Heart left ventricle (tissue), 13 donors: ENCODE measurements around the gene TSPAN12.

Source experiments
- POLR2A ChIP-seq, 2 donors: fragments of 450-650 bp; IDR thresholded peaks; one replicate each; pipeline ENCODE4 v1.6.1; 2017; ENCODE audit warnings: antibody characterized with exemption in 2 of 2, mild to moderate bottlenecking in 2 of 2, moderate library complexity in 2 of 2
- TF ChIP-seq, protein P1 (sequence below), 12 donors: fragments of 200-600 bp; sonication (generic) in 4 of 12; IDR thresholded peaks; one replicate each; pipeline versions ENCODE4 v1.5.0 to v1.8.0; 2018 to 2022; ENCODE audit warnings: antibody characterized with exemption in 12 of 12, mild to moderate bottlenecking in 5 of 12
- donor health status: ischemic (EF 13 %, LVEDD 7.1; RV severe dilation, severe dysfunction).
- donor health status: DM: no; HTN: yes; CAD: no.
- donor health status: DM: no; HTN: no; CAD: no.
- donor health status: ischemic (EF 25% LVEDD 6.9; RV normal size, moderate dysfunction).
- donor health status: ischemic (EF 25% LVEDD 5.7; RV mildly dilated, moderate dysfunction).
- donor health status: ischemic (EF 35%, LVEDD 5.7; RV mildly dilated, moderate dysfunction).
- donor health status: nonischemic (EF 11% LVEDD 7.7; RV severe dilation, severe dysfunction).
- donor health status: DM: yes; HTN: yes; CAD: no.
- donor health status: PGD.
- donor health status: ischemic (EF 29% LVEDD 5.4; RV normal size, mild dysfunction).
- donor health status: nonischemic (EF 23%, LVEDD 6.1; RV moderate dilation, normal function).

- no peak for TF ChIP-seq POLR2A (IDR thresholded peaks at IDR 0.05)
- TF ChIP-seq, protein P1, sequence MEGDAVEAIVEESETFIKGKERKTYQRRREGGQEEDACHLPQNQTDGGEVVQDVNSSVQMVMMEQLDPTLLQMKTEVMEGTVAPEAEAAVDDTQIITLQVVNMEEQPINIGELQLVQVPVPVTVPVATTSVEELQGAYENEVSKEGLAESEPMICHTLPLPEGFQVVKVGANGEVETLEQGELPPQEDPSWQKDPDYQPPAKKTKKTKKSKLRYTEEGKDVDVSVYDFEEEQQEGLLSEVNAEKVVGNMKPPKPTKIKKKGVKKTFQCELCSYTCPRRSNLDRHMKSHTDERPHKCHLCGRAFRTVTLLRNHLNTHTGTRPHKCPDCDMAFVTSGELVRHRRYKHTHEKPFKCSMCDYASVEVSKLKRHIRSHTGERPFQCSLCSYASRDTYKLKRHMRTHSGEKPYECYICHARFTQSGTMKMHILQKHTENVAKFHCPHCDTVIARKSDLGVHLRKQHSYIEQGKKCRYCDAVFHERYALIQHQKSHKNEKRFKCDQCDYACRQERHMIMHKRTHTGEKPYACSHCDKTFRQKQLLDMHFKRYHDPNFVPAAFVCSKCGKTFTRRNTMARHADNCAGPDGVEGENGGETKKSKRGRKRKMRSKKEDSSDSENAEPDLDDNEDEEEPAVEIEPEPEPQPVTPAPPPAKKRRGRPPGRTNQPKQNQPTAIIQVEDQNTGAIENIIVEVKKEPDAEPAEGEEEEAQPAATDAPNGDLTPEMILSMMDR (IDR thresholded peaks at IDR 0.05) = no peak
Measured at GRCh38 chr7:120817851-120818250, 40.1 kb downstream of the TSPAN12 start.
